Body of pancreas (tissue), 4 donors: ENCODE results near the gene USP32.

Experiments used
- POLR2A ChIP-seq, 3 donors: fragments of 450-650 bp; IDR thresholded peaks; one replicate each; pipeline ENCODE4 v1.6.1; 2016; ENCODE audit warnings: antibody characterized with exemption in 3 of 3, mild to moderate bottlenecking in 2 of 3
- TF ChIP-seq, protein P1 (sequence below), 7 experiments: fragments of 450-650 bp in 4 of 7; fragments of 200-600 bp in 3 of 7; sonication (generic) in 3 of 7; IDR thresholded peaks; one replicate each; pipeline ENCODE4 v1.5.1; 2016 to 2019; ENCODE audit warnings: antibody characterized with exemption in 7 of 7

- TF ChIP-seq POLR2A (IDR thresholded peaks at IDR 0.05), result no peak
- TF ChIP-seq, protein P1, sequence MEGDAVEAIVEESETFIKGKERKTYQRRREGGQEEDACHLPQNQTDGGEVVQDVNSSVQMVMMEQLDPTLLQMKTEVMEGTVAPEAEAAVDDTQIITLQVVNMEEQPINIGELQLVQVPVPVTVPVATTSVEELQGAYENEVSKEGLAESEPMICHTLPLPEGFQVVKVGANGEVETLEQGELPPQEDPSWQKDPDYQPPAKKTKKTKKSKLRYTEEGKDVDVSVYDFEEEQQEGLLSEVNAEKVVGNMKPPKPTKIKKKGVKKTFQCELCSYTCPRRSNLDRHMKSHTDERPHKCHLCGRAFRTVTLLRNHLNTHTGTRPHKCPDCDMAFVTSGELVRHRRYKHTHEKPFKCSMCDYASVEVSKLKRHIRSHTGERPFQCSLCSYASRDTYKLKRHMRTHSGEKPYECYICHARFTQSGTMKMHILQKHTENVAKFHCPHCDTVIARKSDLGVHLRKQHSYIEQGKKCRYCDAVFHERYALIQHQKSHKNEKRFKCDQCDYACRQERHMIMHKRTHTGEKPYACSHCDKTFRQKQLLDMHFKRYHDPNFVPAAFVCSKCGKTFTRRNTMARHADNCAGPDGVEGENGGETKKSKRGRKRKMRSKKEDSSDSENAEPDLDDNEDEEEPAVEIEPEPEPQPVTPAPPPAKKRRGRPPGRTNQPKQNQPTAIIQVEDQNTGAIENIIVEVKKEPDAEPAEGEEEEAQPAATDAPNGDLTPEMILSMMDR (IDR thresholded peaks at IDR 0.05), result no peak
These were observed 35.0 kb downstream of the USP32 start for GRCh38 chr17:60356940-60357339.
